GM12878 (cell line): ENCODE data around the gene FAM187B. TPM values are rescaled to one million over a fixed set of nuclear protein-coding genes. Genes with fewer than 3 reads are reported as not detected.

Experiments used
- ATAC-seq: fragments of 200-7000 bp; cut with Tn5 transposase; 3 replicates; pipeline ENCODE4 v1.9.1; 2020; ENCODE audit warnings: mild to moderate bottlenecking, moderate library complexity
- BruUV-seq: library from RNA; stranded (reverse); fragments of 400-500 nt; replicated peaks from 2 replicates; lab custom pipeline; 2021; lab: Mats Ljungman, UMichigan
- CTCF ChIA-PET: fragments of 300-600 bp; sonication (Branson Sonifier 250); formaldehyde crosslinking; extraction: SDS; loops from one replicate; lab custom pipeline; 2021; ENCODE audit warnings: inconsistent platforms; lab: Yijun Ruan, JAX
- POLR2A ChIA-PET: fragments of 350-600 bp; formaldehyde crosslinking; extraction: SDS; loops from one replicate; lab custom pipeline; 2021; ENCODE audit warnings: inconsistent platforms; lab: Charles Lee
- RAD21 ChIA-PET: fragments of 300-600 bp; sonication (Branson Sonifier 250); formaldehyde crosslinking; loops from one replicate; lab custom pipeline; 2023; ENCODE audit warnings: antibody characterized with exemption; ENCODE audit not compliant: unreplicated experiment; lab: Charles Lee
- SMC1A ChIA-PET: fragments of 300-600 bp; sonication (Branson Sonifier 250); formaldehyde crosslinking; loops from one replicate; lab custom pipeline; 2023; ENCODE audit not compliant: unreplicated experiment, uncharacterized antibody; lab: Charles Lee
- DNase-seq: peaks from one replicate; pipeline ENCODE4 v3.0.0-alpha.2; 2011; ENCODE audit warnings: low read depth, low spot score
- FAIRE-seq: peaks from 3 replicates; lab custom pipeline; 2011; peaks lifted over from hg19 to GRCh38; lab: Jason Lieb, UNC
- H2AFZ ChIP-seq: 2 replicates; pipeline ENCODE4 v1.6.0; 2011; ENCODE audit warnings: low read depth, low read length, control low read depth; ENCODE audit not compliant: control insufficient read depth
- H3K27ac ChIP-seq: 2 replicates; pipeline ENCODE4 v1.5.1; 2011; ENCODE audit warnings: control low read depth; ENCODE audit not compliant: control insufficient read depth, insufficient read depth
- H3K27me3 ChIP-seq, 2 experiments: replicated peaks in 1 of 2; 2 replicates each; pipeline versions ENCODE4 v1.6.0 to v1.6.1; 2011; ENCODE audit warnings: low read length in 1 of 2; ENCODE audit not compliant: control insufficient read depth in 2 of 2, insufficient read depth in 2 of 2
- H3K36me3 ChIP-seq, 2 experiments: 2 replicates each; pipeline ENCODE4 v1.5.1; 2011; ENCODE audit warnings: low read length in 1 of 2; ENCODE audit not compliant: control insufficient read depth in 2 of 2, insufficient read depth in 2 of 2
- H3K4me1 ChIP-seq: 2 replicates; pipeline ENCODE4 v1.6.1; 2011; ENCODE audit warnings: mild to moderate bottlenecking, low read length, moderate library complexity, mixed read lengths; ENCODE audit not compliant: control insufficient read depth, insufficient read depth
- H3K4me2 ChIP-seq: 2 replicates; pipeline ENCODE4 v1.6.0; 2011; ENCODE audit warnings: control low read depth; ENCODE audit not compliant: control insufficient read depth, insufficient read depth
- H3K4me3 ChIP-seq: fragments of 200-600 bp; sonication (generic); 2 replicates; pipeline ENCODE4 v1.5.1; 2016
- H3K79me2 ChIP-seq: 2 replicates; pipeline ENCODE4 v1.6.0; 2011; ENCODE audit warnings: low read length; ENCODE audit not compliant: control insufficient read depth, insufficient read depth
- H3K9ac ChIP-seq: 2 replicates; pipeline ENCODE4 v1.8.0; 2011; ENCODE audit warnings: low read length, control low read depth, mixed read lengths; ENCODE audit not compliant: control insufficient read depth, insufficient read depth
- H3K9me3 ChIP-seq: replicated peaks from 3 replicates; pipeline ENCODE4 v1.5.1; 2011; ENCODE audit warnings: mild to moderate bottlenecking, low read length; ENCODE audit not compliant: control insufficient read depth, insufficient read depth
- H4K20me1 ChIP-seq: 2 replicates; pipeline ENCODE4 v1.6.0; 2011; ENCODE audit not compliant: control insufficient read depth, insufficient read depth
- ATF7 ChIP-seq: fragments of 450-650 bp; IDR thresholded peaks from 2 replicates; pipeline ENCODE4 v1.6.1; 2016; ENCODE audit warnings: low read depth, mild to moderate bottlenecking
- BHLHE40 ChIP-seq, 2 experiments: fragments of 450-650 bp in 1 of 2; IDR thresholded peaks; 2 replicates each; pipeline ENCODE4 v1.6.1; 2011 to 2017; ENCODE audit warnings: low read depth in 2 of 2, borderline replicate concordance in 1 of 2, improper control_type of control experiment in 1 of 2, low read length in 1 of 2, mild to moderate bottlenecking in 1 of 2
- CBX3 ChIP-seq: fragments of 200-600 bp; sonication (generic); IDR thresholded peaks from 2 replicates; pipeline ENCODE4 v1.6.1; 2016; ENCODE audit warnings: low read depth, borderline replicate concordance
- EGR1 ChIP-seq, 2 experiments: IDR thresholded peaks; 1 replicate in 1 of 2; 2 replicates in 1 of 2; pipeline ENCODE4 v1.6.1; 2011 to 2012; ENCODE audit warnings: low read depth in 2 of 2, low read length in 2 of 2, borderline replicate concordance in 1 of 2, mild to moderate bottlenecking in 1 of 2, moderate library complexity in 1 of 2
- FOS ChIP-seq: IDR thresholded peaks from 3 replicates; pipeline ENCODE4 v1.6.1; 2011; ENCODE audit warnings: borderline replicate concordance; ENCODE audit not compliant: insufficient read length; ENCODE audit errors: extremely low read depth
- FOXK2 ChIP-seq: fragments of 450-650 bp; IDR thresholded peaks from 2 replicates; pipeline ENCODE4 v1.6.1; 2017; ENCODE audit warnings: mild to moderate bottlenecking, moderate library complexity
- GABPA ChIP-seq: IDR thresholded peaks from 2 replicates; pipeline ENCODE4 v1.6.1; 2014; ENCODE audit warnings: antibody characterized with exemption, low read depth, mild to moderate bottlenecking, inconsistent platforms
- IRF3 ChIP-seq: fragments of 450-650 bp; IDR thresholded peaks from 2 replicates; pipeline ENCODE4 v1.6.1; 2014; ENCODE audit warnings: mild to moderate bottlenecking
- LARP7 ChIP-seq: fragments of 450-650 bp; IDR thresholded peaks from 2 replicates; pipeline ENCODE4 v1.6.1; 2017; ENCODE audit warnings: mild to moderate bottlenecking
- MYB ChIP-seq: fragments of 150-350 bp; IDR thresholded peaks from 2 replicates; pipeline ENCODE4 v1.6.1; 2014; ENCODE audit warnings: mild to moderate bottlenecking, low read depth, low read length, borderline replicate concordance
- NFXL1 ChIP-seq: fragments of 450-650 bp; IDR thresholded peaks from 2 replicates; pipeline ENCODE4 v1.6.1; 2017; ENCODE audit warnings: antibody characterized with exemption, mild to moderate bottlenecking, borderline replicate concordance
- POLR2AphosphoS2 ChIP-seq: IDR thresholded peaks from 2 replicates; pipeline ENCODE4 v1.6.1; 2011; ENCODE audit warnings: low read depth, mild to moderate bottlenecking, low read length, improper control_type of control experiment, moderate library complexity
- SMAD1 ChIP-seq: fragments of 450-650 bp; IDR thresholded peaks from 2 replicates; pipeline ENCODE4 v1.6.1; 2018; ENCODE audit warnings: mild to moderate bottlenecking, low read depth; ENCODE audit not compliant: partially characterized antibody
- SPI1 ChIP-seq: IDR thresholded peaks from 2 replicates; pipeline ENCODE4 v1.6.1; 2011; ENCODE audit warnings: low read depth, mild to moderate bottlenecking, low read length, moderate library complexity, borderline replicate concordance; ENCODE audit not compliant: insufficient read depth
- ZNF207 ChIP-seq: fragments of 450-650 bp; IDR thresholded peaks from 2 replicates; pipeline ENCODE4 v1.6.1; 2014; ENCODE audit warnings: antibody characterized with exemption, mild to moderate bottlenecking, borderline replicate concordance
- WGBS: methylation state at CpG from one replicate; pipeline ENCODE4 v1.1.6; 2016; ENCODE audit warnings: low lambda C conversion rate; ENCODE audit not compliant: insufficient replicate concordance, insufficient coverage; ENCODE audit errors: missing lambda C conversion rate; 5-methylcytosine and 5-hydroxymethylcytosine counted together
- in situ Hi-C: fragments of 300-500 bp; cut with MboI; formaldehyde crosslinking; loops from 9 replicates; pipeline ENCODE4 v1.14.3; 2018; ENCODE audit warnings: mixed read lengths
- intact Hi-C: fragments of 100-400 bp; cut with micrococcal nuclease; formaldehyde crosslinking; loops from one replicate; pipeline ENCODE4 v1.14.2; 2022; ENCODE audit not compliant: unreplicated experiment
- polyA plus RNA-seq, 11 experiments: library from polyadenylated mRNA; depleted of rRNA in 4 of 11; unstranded in 6 of 11; stranded (reverse) in 5 of 11; fragments of >200 nt; fragmentation: Nextera tagmentation in 4 of 11; fragmentation: Illumina TruSeq in 1 of 11; extraction: Ambion mirVana in 4 of 11; extraction: Trizol in 1 of 11; gene quantifications; 1 replicate in 1 of 11; 2 replicates in 10 of 11; pipeline versions ENCODE4 v1.2.1 to v1.2.3, GENCODE V29; 2011 to 2016; ENCODE audit warnings: inconsistent platforms in 2 of 11, missing spikeins in 2 of 11, low read depth in 1 of 11
- total RNA-seq, 4 experiments: library from RNA; depleted of rRNA in 3 of 4; stranded (reverse); fragments of >200 nt in 3 of 4; fragmentation: Illumina TruSeq in 1 of 4; extraction: Trizol in 1 of 4; gene quantifications; 2 replicates each; pipeline versions ENCODE4 v1.2.1 to v1.2.3, GENCODE V29; 2013 to 2021
- TF ChIP-seq, protein P1 (sequence below): IDR thresholded peaks from 2 replicates; pipeline ENCODE4 v1.6.1; 2012; ENCODE audit warnings: low read length, inconsistent platforms
- TF ChIP-seq, protein P2 (sequence below): fragments of 450-650 bp; IDR thresholded peaks from 2 replicates; pipeline ENCODE4 v1.6.1; 2016; ENCODE audit warnings: mild to moderate bottlenecking
- TF ChIP-seq, protein P3 (sequence below): fragments of 150-350 bp; IDR thresholded peaks from 2 replicates; pipeline ENCODE4 v1.6.1; 2016; ENCODE audit warnings: low read depth, low read length

FAM187B gene
- total and polyA plus RNA-seq, 10 of the 15 experiments (the other 5 are each of a cell fraction or from before 2014, with no cell fraction given) = 0.05 TPM; not detected in 9

DNA sequence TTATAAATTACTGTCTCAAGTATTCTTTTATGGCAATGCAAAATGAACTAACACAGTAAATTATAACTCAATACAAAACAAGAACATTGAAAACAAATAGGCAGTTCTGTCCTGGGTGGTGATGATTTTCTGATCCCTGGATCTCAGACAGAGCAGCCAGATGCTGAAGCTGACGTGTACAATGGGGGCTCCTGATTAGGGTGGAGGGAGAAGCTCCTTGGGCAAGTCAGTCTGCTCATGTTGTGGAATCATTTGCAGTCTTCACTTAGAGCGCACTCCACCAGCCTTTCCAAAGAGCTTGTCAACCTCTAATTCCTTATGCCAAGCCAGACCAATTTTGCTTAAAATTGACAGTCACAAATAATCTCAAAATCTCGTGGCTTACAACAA, 52.4 kb downstream of the FAM187B start:
- Histone ChIP-seq H2AFZ (no peak overlapping the region), H3K4me2 (no peak overlapping the region), H3K4me1 (no peaks in the 10 kb centered on the region), H3K9ac (no peak overlapping the region), H4K20me1 (no peaks in the 10 kb centered on the region), H3K79me2 (no peaks in the 10 kb centered on the region), H3K4me3 (no peak overlapping the region), H3K9me3 (peaks cover 7% of the 10 kb centered on the region), H3K27ac (no peak overlapping the region), H3K36me3 (no peaks in the 10 kb centered on the region), H3K27me3 (no peaks in the 10 kb centered on the region)
- ATAC-seq = no peak
- intact Hi-C loops = no loop called here
- RAD21 ChIA-PET = no interaction called here
- no TSS peak for BruUV-seq
- in situ Hi-C loops = no loop called here
- no peak for TF ChIP-seq CBX3
- no peak for TF ChIP-seq LARP7
- no peak for TF ChIP-seq BHLHE40 (IDR thresholded peaks at IDR 0.05; ENCODE audit: borderline replicate concordance in 1 of 2, low read depth in 2 of 2, low read length in 1 of 2)
- TF ChIP-seq, protein P1, sequence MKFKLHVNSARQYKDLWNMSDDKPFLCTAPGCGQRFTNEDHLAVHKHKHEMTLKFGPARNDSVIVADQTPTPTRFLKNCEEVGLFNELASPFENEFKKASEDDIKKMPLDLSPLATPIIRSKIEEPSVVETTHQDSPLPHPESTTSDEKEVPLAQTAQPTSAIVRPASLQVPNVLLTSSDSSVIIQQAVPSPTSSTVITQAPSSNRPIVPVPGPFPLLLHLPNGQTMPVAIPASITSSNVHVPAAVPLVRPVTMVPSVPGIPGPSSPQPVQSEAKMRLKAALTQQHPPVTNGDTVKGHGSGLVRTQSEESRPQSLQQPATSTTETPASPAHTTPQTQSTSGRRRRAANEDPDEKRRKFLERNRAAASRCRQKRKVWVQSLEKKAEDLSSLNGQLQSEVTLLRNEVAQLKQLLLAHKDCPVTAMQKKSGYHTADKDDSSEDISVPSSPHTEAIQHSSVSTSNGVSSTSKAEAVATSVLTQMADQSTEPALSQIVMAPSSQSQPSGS = no peak
- TF ChIP-seq, protein P2, sequence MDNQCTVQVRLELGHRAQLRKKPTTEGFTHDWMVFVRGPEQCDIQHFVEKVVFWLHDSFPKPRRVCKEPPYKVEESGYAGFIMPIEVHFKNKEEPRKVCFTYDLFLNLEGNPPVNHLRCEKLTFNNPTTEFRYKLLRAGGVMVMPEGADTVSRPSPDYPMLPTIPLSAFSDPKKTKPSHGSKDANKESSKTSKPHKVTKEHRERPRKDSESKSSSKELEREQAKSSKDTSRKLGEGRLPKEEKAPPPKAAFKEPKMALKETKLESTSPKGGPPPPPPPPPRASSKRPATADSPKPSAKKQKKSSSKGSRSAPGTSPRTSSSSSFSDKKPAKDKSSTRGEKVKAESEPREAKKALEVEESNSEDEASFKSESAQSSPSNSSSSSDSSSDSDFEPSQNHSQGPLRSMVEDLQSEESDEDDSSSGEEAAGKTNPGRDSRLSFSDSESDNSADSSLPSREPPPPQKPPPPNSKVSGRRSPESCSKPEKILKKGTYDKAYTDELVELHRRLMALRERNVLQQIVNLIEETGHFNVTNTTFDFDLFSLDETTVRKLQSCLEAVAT = no peak
- no peak for TF ChIP-seq MYB
- no peak for TF ChIP-seq IRF3
- TF ChIP-seq POLR2AphosphoS2 = no peak
- no peak for TF ChIP-seq EGR1 (IDR thresholded peaks at IDR 0.05; ENCODE audit: borderline replicate concordance in 1 of 2, low read depth in 2 of 2, low read length in 2 of 2)
- no peak for TF ChIP-seq FOXK2
- TF ChIP-seq GABPA = no peak
- TF ChIP-seq ATF7 = no peak
- TF ChIP-seq NFXL1 = no peak
- TF ChIP-seq, protein P3, sequence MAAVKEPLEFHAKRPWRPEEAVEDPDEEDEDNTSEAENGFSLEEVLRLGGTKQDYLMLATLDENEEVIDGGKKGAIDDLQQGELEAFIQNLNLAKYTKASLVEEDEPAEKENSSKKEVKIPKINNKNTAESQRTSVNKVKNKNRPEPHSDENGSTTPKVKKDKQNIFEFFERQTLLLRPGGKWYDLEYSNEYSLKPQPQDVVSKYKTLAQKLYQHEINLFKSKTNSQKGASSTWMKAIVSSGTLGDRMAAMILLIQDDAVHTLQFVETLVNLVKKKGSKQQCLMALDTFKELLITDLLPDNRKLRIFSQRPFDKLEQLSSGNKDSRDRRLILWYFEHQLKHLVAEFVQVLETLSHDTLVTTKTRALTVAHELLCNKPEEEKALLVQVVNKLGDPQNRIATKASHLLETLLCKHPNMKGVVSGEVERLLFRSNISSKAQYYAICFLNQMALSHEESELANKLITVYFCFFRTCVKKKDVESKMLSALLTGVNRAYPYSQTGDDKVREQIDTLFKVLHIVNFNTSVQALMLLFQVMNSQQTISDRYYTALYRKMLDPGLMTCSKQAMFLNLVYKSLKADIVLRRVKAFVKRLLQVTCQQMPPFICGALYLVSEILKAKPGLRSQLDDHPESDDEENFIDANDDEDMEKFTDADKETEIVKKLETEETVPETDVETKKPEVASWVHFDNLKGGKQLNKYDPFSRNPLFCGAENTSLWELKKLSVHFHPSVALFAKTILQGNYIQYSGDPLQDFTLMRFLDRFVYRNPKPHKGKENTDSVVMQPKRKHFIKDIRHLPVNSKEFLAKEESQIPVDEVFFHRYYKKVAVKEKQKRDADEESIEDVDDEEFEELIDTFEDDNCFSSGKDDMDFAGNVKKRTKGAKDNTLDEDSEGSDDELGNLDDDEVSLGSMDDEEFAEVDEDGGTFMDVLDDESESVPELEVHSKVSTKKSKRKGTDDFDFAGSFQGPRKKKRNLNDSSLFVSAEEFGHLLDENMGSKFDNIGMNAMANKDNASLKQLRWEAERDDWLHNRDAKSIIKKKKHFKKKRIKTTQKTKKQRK = no peak
- TF ChIP-seq SPI1 = no peak
- no peak for TF ChIP-seq FOS
- no peak for TF ChIP-seq ZNF207
- TF ChIP-seq SMAD1 = no peak
- WGBS = 53% methylated on average over 3 of the region's 3 CpGs
- no peak for DNase-seq
- no peak for FAIRE-seq
- CTCF ChIA-PET = interaction anchor here (0.6 to 1.2 kb wide), 2 partner anchors 14 to 121 kb away, joined by 3 to 4 read pairs; no protein-coding TSS in a partner anchor
- SMC1A ChIA-PET = interaction anchor here (1.0 kb wide), 1 partner anchor 60 kb away, joined by 3 read pairs; no protein-coding TSS in a partner anchor
- POLR2A ChIA-PET = interaction anchor here (1.0 kb wide), 1 partner anchor 74 kb away, joined by 3 read pairs; no protein-coding TSS in a partner anchor
